IPS DF 6.9 (cell line): Measurements from ENCODE around the gene CRISPLD2.

Experiments used
- DNase-seq: peaks from one replicate; pipeline ENCODE4 v3.0.0-alpha.2; 2013; ENCODE audit warnings: low read depth, low spot score
- H3K27ac ChIP-seq: one replicate; pipeline ENCODE4 v1.5.1; 2013; ENCODE audit warnings: low read length, control low read depth
- H3K27me3 ChIP-seq: 2 replicates; pipeline ENCODE4 v1.6.1; 2013; ENCODE audit warnings: mild to moderate bottlenecking, low read length; ENCODE audit not compliant: control insufficient read depth, insufficient read depth
- H3K36me3 ChIP-seq: 2 replicates; pipeline ENCODE4 v1.6.1; 2013; ENCODE audit warnings: low read length; ENCODE audit not compliant: control insufficient read depth, insufficient read depth
- H3K4me1 ChIP-seq: 2 replicates; pipeline ENCODE4 v1.6.1; 2013; ENCODE audit warnings: low read length; ENCODE audit not compliant: control insufficient read depth, insufficient read depth
- H3K4me3 ChIP-seq: 2 replicates; pipeline ENCODE4 v1.5.1; 2013; ENCODE audit warnings: mild to moderate bottlenecking, low read length
- H3K9me3 ChIP-seq: 2 replicates; pipeline ENCODE4 v1.6.1; 2013; ENCODE audit warnings: low read length, inconsistent platforms; ENCODE audit not compliant: control insufficient read depth, insufficient read depth
- whole genome bisulfite sequencing: extraction: QIAGEN DNeasy Blood & Tissue Kit; methylation state at CpG from one replicate; pipeline ENCODE4 v1.1.7; 2013; ENCODE audit warnings: mixed read lengths, missing lambda C conversion rate; ENCODE audit not compliant: insufficient read length, insufficient coverage; 5-methylcytosine and 5-hydroxymethylcytosine counted together

CRISPLD2 gene

GRCh38 chr16:84821179-84821578 is 1.4 kb downstream of the CRISPLD2 start:
- Histone ChIP-seq H3K4me1 (no peaks in the 10 kb centered on the region), H3K27ac (no peak overlapping the region), H3K9me3 (no peaks in the 10 kb centered on the region), H3K27me3 (peaks cover 8% of the 10 kb centered on the region; the same call in 1 of the 2 replicates), H3K36me3 (no peaks in the 10 kb centered on the region), H3K4me3 (no peak overlapping the region)
- no peak for DNase-seq
- WGBS, result no CpG with 5 or more reads among the region's 9 CpGs

- H3K27me3 ChIP-seq, result peaks cover 8% of the 10 kb centered on the region; the same call in 1 of the 2 replicates
- H3K27ac ChIP-seq, result no peak overlapping the region
- H3K4me1 ChIP-seq, result no peaks in the 10 kb centered on the region
- DNase-seq, result no peak
- H3K9me3 ChIP-seq, result no peaks in the 10 kb centered on the region
- H3K36me3 ChIP-seq, result no peaks in the 10 kb centered on the region
- no peak overlapping the region for H3K4me3 ChIP-seq
- WGBS, result no CpG with 5 or more reads among the region's 13 CpGs
Observed at GRCh38 chr16:84821728-84822689, 2.2 kb downstream of the CRISPLD2 start.

GRCh38 chr16:84822990-84823389 is 3.2 kb downstream of the CRISPLD2 start:
- H3K9me3 ChIP-seq, result no peaks in the 10 kb centered on the region
- H3K27me3 ChIP-seq, result peaks cover 8% of the 10 kb centered on the region; the same call in 1 of the 2 replicates
- no peak overlapping the region for H3K27ac ChIP-seq
- WGBS, result no CpG with 5 or more reads among the region's 6 CpGs
- DNase-seq, result no peak
- H3K4me1 ChIP-seq, result no peaks in the 10 kb centered on the region
- no peak overlapping the region for H3K4me3 ChIP-seq
- H3K36me3 ChIP-seq, result no peaks in the 10 kb centered on the region

- Histone ChIP-seq H3K36me3 (no peaks in the 10 kb centered on the region), H3K27me3 (peaks cover 8% of the 10 kb centered on the region; the same call in 1 of the 2 replicates), H3K4me1 (no peaks in the 10 kb centered on the region), H3K4me3 (no peak overlapping the region), H3K27ac (no peak overlapping the region), H3K9me3 (no peaks in the 10 kb centered on the region)
- DNase-seq, result no peak
- no CpG with 5 or more reads among the region's 8 CpGs for WGBS
Observed at GRCh38 chr16:84823484-84823883, 3.7 kb downstream of the CRISPLD2 start.

DNA sequence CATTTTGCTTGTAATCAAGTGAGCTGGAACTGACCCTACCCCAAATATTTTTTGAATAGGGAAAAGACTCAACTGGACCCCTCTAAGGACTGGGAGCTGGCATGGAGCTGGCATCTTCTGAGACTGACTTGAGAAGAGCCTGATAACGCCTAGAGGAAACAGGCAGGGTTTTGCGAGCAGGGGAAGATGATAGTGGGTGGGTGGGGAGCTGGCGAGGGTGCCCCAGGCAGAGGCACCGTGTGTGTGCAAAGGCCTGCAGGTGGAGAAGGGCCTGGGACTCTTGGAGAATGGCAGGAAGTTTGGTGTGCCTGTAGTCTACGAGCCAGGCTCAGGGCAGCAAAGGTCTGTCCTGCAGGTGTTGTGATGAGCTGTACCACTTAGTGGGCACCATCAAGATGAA is 4.1 kb downstream of the CRISPLD2 start:
- WGBS, result no CpG with 5 or more reads among the region's 5 CpGs
- Histone ChIP-seq H3K4me1 (no peaks in the 10 kb centered on the region), H3K27me3 (peaks cover 8% of the 10 kb centered on the region; the same call in 1 of the 2 replicates), H3K9me3 (no peaks in the 10 kb centered on the region), H3K4me3 (no peak overlapping the region), H3K36me3 (no peaks in the 10 kb centered on the region), H3K27ac (no peak overlapping the region)
- no peak for DNase-seq

GRCh38 chr16:84825896-84826557 is 6.2 kb downstream of the CRISPLD2 start:
- no peaks in the 10 kb centered on the region for H3K36me3 ChIP-seq
- H3K4me3 ChIP-seq, result no peak overlapping the region
- no peaks in the 10 kb centered on the region for H3K9me3 ChIP-seq
- no peaks in the 10 kb centered on the region for H3K4me1 ChIP-seq
- no peak for DNase-seq
- H3K27ac ChIP-seq, result no peak overlapping the region
- 0 out of 2 replicates have a peak, but pooled peaks cover 3% of the 10 kb centered on the region for H3K27me3 ChIP-seq
- WGBS, result no CpG with 5 or more reads among the region's 8 CpGs

GRCh38 chr16:84826558-84826941 is 6.8 kb downstream of the CRISPLD2 start:
- H3K9me3 ChIP-seq, result no peaks in the 10 kb centered on the region
- H3K36me3 ChIP-seq, result no peaks in the 10 kb centered on the region
- no peak for DNase-seq
- no CpG with 5 or more reads among the region's 13 CpGs for WGBS
- no peak overlapping the region for H3K4me3 ChIP-seq
- H3K4me1 ChIP-seq, result no peaks in the 10 kb centered on the region
- H3K27me3 ChIP-seq, result no peaks in the 10 kb centered on the region
- H3K27ac ChIP-seq, result no peak overlapping the region

DNA sequence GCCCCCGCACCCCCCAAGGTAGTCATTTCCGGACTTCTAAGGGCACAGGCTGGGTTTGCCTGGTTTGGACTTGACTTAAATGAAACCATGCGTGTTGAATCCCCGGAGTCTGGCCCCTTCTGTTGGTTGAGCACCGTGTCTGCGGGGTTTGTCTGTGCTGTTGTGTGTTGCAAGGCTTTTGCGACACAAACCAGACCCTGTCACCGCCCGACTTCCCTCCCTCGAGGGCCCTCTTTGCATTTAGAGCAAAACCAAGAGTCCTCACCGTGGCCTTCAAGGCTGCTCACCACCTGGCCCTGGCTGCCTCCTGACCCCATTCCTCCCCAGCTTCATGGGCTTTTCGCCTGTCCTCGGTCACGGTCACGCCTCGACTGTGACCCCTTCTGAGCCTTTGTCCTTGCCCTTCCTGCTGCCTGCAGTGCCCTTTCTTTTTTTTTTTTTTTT is 7.4 kb downstream of the CRISPLD2 start:
- H3K4me3 ChIP-seq, result no peak overlapping the region
- H3K36me3 ChIP-seq, result no peaks in the 10 kb centered on the region
- H3K27me3 ChIP-seq, result no peaks in the 10 kb centered on the region
- H3K9me3 ChIP-seq, result no peaks in the 10 kb centered on the region
- no peaks in the 10 kb centered on the region for H3K4me1 ChIP-seq
- WGBS, result no CpG with 5 or more reads among the region's 16 CpGs
- H3K27ac ChIP-seq, result no peak overlapping the region
- DNase-seq, result no peak

GRCh38 chr16:84827897-84828296 is 8.1 kb downstream of the CRISPLD2 start:
- Histone ChIP-seq H3K27ac (no peak overlapping the region), H3K27me3 (no peaks in the 10 kb centered on the region), H3K36me3 (no peaks in the 10 kb centered on the region), H3K4me1 (no peaks in the 10 kb centered on the region), H3K9me3 (no peaks in the 10 kb centered on the region), H3K4me3 (no peak overlapping the region)
- no peak for DNase-seq
- WGBS, result no CpG with 5 or more reads among the region's 15 CpGs

DNA sequence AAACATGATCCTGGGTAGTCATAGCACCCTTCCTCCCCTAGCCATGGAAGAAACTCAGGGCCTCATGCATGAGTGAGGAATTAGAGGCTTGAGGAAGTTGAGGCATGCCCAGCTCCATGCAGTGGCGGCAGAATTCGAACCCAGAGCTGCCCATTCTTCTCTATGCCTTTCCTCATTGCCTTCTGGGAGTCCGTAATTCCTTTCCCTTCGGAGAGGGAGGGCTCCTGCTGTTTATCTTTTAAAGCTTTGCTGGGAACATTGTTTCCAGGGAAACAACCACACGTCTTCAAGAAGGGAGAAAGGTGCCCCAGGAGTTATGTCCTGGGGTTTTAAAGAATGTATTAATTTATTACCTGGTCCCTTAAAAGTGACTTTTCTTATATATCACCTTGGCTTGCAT is 8.5 kb downstream of the CRISPLD2 start:
- Histone ChIP-seq H3K4me3 (no peak overlapping the region), H3K36me3 (no peaks in the 10 kb centered on the region), H3K27me3 (no peaks in the 10 kb centered on the region), H3K4me1 (no peaks in the 10 kb centered on the region), H3K9me3 (no peaks in the 10 kb centered on the region), H3K27ac (no peak overlapping the region)
- DNase-seq, result no peak
- WGBS, result no CpG with 5 or more reads among the region's 5 CpGs
